Activated T-helper 1 cell treated with anti-CD3 and anti-CD28 coated beads, Interleukin-2, amount 50 U/mL, for 16 hours (primary cell): Measurements from ENCODE around the gene HDDC3.
A peak's percentile ranks its signal among the peaks of the same experiment; 100 is the strongest.

Experiments
- DNase-seq, 2 donors: peaks; one replicate each; pipeline ENCODE4 v3.0.0-alpha.2; 2020; ENCODE audit warnings: low read depth in 1 of 2, low spot score in 1 of 2

The HDDC3 gene

GRCh38 chr15:90931828-90932659 lies at the start of gene HDDC3:
HDDC3 (minus strand) TSS chr15:90932549; CDS start chr15:90932540, 9 bp downstream.
- DNase-seq = peak; percentile 88 to 91

DNA sequence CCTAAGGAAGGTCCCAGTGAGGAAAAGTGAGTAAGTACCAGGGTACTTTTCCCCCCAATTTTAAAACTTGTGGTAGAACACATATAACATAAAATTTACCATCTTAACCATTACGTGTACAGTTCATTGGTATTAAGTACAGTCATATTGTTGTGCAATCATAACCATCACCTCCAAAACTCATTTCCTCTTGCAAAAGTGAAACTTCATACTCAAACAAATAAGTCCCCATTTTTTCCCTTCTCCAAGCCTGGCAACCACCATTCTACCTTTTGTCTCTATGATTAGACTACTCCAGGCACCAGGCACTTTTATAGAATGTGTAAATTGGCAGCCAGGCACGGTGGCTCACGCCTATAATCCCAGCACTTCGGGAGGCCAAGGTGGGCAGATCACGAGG lies 49.8 kb upstream of the HDDC3 start:
- DNase-seq = no peak

DNA sequence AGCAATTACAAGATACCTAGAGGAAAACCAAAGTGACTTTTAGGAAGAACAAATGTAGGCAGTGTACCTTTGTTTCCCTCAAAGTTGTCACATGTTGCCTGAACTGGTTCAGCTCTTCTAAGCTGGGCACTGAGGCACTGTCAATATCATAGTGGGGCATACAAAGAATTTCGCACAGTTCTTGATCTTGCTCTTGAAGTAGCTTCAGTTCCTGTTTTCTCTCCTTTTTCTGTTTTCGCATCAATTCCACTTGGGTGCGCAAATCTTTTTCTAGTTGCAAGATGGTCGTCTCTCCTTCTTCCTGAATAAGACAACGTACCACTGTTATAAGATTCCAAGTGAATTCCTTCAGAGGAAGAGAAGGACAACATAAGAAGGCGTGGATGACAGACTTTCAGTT lies 49.3 kb upstream of the HDDC3 start:
- no peak for DNase-seq

DNA sequence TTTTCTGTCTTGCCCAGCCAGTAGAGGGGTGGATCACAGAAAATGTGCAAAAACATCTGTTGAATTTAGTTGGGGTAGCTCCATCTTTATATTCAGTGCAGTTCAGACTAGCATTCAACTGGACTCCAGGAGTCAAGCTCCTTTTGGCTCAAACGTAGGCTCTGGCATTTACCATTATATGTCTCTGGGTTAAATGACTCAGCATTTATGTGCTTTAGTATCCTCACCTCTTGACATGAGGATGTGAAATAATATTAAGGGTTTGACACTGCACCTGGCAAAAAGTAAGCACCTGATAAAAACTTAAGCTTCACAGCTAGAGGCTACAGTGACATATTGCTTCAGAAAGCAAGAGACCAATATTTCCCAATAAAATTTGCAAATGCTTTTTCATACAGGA lies 47.2 kb upstream of the HDDC3 start:
- no peak for DNase-seq

- DNase-seq = no peak
Observed at GRCh38 chr15:90974216-90974615, 41.9 kb upstream of the HDDC3 start.

DNA sequence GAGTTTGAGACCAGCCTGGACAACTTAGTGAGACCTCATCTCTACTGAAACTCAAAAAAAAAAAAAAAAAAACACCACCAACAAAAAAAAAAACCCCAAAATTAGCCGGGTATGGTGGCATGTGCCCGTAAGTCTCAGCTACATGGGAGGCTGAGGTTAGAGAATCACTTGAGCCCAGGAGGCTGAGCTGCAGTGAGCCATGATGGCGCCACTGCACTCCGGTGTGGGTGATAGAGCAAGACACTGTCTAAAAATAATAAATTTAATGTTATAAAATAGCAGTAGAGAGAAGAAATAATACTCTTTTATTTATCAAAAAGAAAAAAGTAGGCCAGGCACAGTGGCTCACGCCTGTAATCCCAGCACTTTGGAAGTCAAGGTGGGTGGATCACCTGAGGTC lies 39.8 kb upstream of the HDDC3 start:
- DNase-seq = no peak

GRCh38 chr15:90970274-90970673 lies 37.9 kb upstream of the HDDC3 start:
- no peak for DNase-seq

- DNase-seq = no peak
Observed at GRCh38 chr15:90968434-90968833, 36.1 kb upstream of the HDDC3 start.

DNA sequence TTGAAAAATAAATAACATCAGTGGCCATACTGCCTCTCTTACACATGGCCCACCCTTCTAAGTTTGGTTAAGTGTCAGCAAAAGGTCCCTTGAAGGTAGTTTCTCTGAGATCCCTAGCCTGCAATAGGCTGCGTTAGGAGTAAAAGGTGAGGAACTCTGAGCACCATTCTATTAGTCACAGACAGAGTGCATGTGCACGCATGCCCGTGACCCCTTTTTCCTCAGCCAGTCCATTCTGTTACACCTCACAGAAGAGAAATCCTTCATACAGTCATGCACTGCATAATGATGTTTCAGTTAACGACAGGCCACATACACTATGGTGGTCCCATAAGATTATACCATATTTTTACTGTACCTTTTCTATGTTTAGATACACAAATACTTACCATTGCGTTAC lies 34.9 kb upstream of the HDDC3 start:
- DNase-seq = no peak

DNA sequence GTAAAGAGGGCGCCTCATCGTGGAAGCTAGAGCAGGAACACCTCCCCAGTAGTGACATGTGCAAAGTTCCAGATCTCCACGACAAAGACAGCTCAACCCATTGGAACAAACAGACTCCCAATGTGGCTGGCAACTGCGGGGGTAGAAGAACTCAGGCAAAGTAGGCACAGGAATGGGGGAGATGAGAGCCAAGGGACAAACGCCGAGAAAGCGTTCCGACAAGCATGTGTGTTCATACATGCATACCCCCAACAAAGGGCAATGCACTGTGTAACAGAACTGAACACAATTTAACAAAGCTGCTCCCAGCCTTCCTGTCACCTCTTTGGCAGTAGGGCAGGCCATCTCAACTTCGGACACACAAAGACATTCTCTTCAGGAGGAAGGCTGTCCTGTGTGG lies 33.9 kb upstream of the HDDC3 start:
- no peak for DNase-seq

GRCh38 chr15:90962021-90962420 lies 29.7 kb upstream of the HDDC3 start:
- DNase-seq = no peak

- DNase-seq = no peak
Observed at GRCh38 chr15:90960298-90961091, 28.1 kb upstream of the HDDC3 start.

DNA sequence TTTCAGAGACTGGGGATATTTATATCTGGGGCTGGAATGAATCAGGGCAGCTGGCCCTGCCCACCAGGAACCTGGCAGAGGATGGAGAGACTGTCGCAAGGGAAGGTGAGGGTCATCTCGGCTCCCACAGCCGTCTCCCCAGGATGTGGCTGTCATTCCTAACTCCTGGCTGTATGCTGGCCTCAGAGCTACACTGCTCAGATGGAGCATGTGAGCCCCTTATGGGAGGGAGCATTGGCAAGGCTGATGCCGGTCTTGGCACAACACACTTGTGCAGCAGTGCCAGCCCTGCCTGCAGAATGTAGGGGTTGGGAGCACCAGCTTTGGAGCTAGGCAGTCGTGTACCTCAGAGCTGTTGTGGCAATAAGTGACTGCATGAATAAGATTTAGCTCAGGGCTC lies 27.5 kb upstream of the HDDC3 start:
- DNase-seq = no peak

- DNase-seq = no peak
Observed at GRCh38 chr15:90959028-90959595, 26.8 kb upstream of the HDDC3 start.

DNA sequence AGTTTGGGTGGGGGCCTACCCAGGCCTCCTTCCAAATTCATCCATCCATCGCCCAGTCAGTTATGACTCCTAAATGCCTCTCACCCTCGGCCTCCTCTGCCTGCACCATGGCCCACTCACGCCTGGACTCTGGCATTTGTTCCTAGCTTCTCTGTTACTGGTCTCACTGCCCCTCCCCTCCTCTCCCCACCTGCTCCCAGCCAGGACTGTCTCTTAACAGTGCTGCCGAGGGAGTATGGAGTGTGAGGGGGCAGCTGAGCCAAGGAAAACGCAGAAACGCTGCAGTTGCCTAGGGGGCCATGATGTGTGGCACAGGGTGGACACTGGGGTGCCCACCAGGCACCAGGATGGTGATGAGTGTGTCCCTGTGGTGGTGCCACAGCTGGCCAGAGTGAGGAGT lies 25.4 kb upstream of the HDDC3 start:
- no peak for DNase-seq

DNA sequence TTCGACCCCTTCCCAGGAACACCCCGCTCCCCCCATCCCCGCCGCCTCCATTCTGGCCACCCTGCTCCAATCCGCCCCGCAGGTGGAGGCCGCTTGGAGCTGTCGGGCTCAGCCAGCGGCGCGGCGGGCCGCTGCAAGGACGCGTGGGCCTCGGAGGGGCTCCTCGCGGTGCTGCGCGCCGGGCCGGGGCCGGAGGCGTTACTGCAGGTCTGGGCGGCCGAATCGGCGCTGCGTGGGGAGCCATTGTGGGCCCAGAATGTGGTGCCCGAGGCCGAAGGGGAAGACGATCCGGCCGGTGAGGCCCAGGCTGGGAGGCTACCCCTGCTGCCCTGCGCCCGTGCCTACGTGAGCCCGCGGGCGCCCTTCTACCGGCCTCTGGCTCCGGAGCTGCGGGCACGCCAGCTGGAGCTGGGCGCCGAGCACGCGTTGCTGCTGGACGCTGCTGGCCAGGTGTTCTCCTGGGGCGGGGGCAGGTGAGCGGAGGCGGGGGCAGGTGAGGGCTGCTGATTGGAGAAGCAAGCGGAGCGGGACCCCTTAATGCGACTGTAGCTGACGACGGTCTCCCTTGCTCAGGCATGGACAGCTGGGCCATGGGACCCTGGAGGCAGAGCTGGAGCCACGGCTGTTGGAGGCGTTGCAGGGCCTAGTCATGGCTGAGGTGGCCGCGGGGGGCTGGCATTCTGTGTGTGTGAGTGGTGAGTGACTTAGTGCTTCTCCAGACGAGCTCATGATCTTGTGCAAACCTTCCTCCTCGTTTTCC lies 24.9 kb upstream of the HDDC3 start:
- no peak for DNase-seq

- peak; percentile 27 to 55 for DNase-seq
Observed at GRCh38 chr15:90956274-90957030, 24.1 kb upstream of the HDDC3 start.

DNA sequence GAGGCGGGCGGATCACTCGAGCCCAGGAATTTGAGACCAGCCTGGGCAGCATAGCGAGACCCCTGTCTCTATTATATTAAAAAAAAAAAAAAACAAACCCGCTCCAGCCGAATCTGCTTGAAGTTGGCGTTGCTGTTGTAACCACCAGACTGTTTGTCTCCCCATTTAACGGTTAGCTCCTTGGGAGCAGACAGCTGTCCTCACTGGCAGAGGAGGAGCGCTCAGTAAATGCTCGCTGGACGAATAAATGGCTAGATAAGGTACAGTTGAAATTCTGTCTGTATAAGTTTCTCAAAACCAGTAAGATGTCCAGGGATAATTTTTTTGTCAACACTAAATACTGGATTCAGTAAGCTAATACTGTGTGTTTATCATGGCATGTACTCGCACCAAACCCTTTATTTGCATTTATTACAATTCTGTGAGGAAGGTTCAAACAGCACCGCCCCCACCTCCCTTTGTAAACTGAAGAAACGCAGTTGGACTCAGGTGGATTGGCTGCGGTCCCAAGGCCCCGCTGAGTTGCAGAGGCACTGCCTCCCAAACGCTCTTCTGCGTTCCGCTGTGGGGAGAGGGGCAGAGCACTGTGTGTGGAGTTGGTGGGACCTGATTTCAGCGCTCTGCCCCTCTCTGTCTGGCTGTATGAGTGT lies 23.4 kb upstream of the HDDC3 start:
- no peak for DNase-seq

DNA sequence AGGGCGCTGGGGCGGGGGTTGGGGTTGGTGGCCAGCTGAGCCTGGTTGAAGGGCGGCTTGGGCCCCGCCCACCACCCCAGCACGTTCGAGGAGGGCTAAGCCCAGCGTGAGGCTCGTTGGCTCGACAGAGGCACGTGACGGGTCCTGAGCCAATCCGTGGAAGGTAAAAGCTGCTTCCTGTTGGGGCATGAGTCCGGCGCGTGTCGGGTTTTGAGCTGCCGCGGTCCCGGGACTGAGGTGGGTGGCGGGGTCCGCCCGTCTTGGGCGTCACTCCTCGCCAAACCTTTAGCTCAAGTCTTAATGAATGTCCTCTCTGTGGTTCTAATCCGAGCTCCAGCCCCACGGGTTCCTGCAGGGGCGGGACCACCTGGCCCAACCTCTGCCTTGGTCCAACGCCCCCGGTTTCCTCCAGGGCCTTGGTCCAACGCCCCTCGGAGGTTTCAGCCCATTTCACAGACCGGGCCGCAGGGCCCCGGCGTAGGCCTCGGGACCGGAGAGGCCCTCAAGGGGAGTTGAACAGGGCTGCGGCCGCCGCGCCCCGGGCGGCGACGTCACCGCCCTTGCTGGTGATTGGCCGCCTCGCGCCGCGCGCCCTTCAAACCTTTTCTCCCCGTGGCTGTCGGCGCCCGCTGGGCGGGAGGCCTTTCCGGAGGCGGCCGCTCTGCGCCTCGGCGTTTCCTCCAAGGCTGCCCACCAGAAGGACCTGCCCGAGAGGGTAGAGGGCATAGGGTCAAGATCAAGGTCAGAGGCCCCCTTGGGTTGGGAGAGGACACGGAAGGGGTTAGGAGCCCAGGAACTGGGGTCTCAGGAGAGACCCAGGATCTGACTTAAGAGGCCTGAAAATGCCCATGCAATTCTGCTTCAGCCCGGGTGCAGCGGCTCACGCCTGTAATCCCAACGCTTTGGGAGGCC lies 22.6 kb upstream of the HDDC3 start, which contains the start of gene RCCD1:
Gene RCCD1 (plus strand): TSS at position 173 of the 912 bp plus-strand sequence. CDS start 1,851 bp downstream, outside the sequence.
- peak; percentile 66 to 80 for DNase-seq
